Esophagus squamous epithelium (tissue), 4 donors: Measurements from ENCODE around the gene ADIRF. TPM values are rescaled to one million over a fixed set of nuclear protein-coding genes. Genes with fewer than 3 reads are reported as not detected.

ENCODE experiments used
- small RNA-seq, 4 donors: library from RNA; depleted of rRNA; stranded (forward); fragments of <200 nt; gene quantifications; one replicate each; pipeline ENCODE3, GENCODE V24; 2016
- total RNA-seq, 4 donors: library from RNA; depleted of rRNA; stranded (reverse); fragments of >200 nt; gene quantifications; one replicate each; pipeline ENCODE4 v1.1.0, GENCODE V29; 2016

ADIRF gene
- total RNA-seq, 4 donors from 2014 or later: 23.8 to 74.4 (median 47.4) TPM

Small RNA genes lying within 50 kb of the gene (small RNA-seq; reads per million reads assigned to genes)
- gene BMS1P3: 0 reads per million in 4 donors
- gene FAM25A: 0 reads per million in 4 donors

Other genes with a start within 250 kb of the ADIRF start
- 10 to 100 TPM in 3 of 4 donors, 1 to 10 TPM in 1; 5.2 to 40.2 (median 26.0) TPM for gene BMPR1A, start 211.9 kb upstream of the ADIRF start, total RNA-seq
- gene MMRN2, start 10.9 kb upstream of the ADIRF start, total RNA-seq: 10 to 100 TPM in 2 of 4 donors, 1 to 10 TPM in 2; 3.4 to 18.1 (median 11.0) TPM
- gene SNCG, start 9.9 kb upstream of the ADIRF start, total RNA-seq: 10 to 100 TPM in 2 of 4 donors, 1 to 10 TPM in 2; 5.3 to 32.4 (median 11.4) TPM
- 100 to 1,000 TPM in 2 of 4 donors, 10 to 100 TPM in 2; 57.1 to 371 (median 225) TPM for gene FAM25A, start 51.8 kb downstream of the ADIRF start, total RNA-seq
- gene GLUD1, start 126.4 kb downstream of the ADIRF start, total RNA-seq: 100 to 1,000 TPM; 114 to 204 (median 130) TPM
- 10 to 100 TPM; 12.7 to 31.7 (median 21.5) TPM for gene SHLD2, start 126.7 kb downstream of the ADIRF start, total RNA-seq